NOMO-1 (cell line): ENCODE data around the gene SBF1.

Experiments
- DNase-seq, 2 experiments: peaks; one replicate each; lab custom pipeline; 2025; ENCODE audit not compliant: unreplicated experiment in 2 of 2; lab: John Stamatoyannopoulos, UW

SBF1 gene

GRCh38 chr22:50446708-50447575 is 27.9 kb downstream of the SBF1 start:
- DNase-seq: no peak

- DNase-seq: no peak
Measured at GRCh38 chr22:50445880-50446707, 28.7 kb downstream of the SBF1 start.

GRCh38 chr22:50445071-50445879 is 29.6 kb downstream of the SBF1 start:
- no peak for DNase-seq

- no peak for DNase-seq
Measured at GRCh38 chr22:50444663-50445062, 30.2 kb downstream of the SBF1 start.

GRCh38 chr22:50443801-50444625 is 30.8 kb downstream of the SBF1 start:
- no peak for DNase-seq

- no peak for DNase-seq
Measured at GRCh38 chr22:50443197-50443596, 31.6 kb downstream of the SBF1 start.

- no peak for DNase-seq
Measured at GRCh38 chr22:50441428-50441993, 33.3 kb downstream of the SBF1 start.

GRCh38 chr22:50440544-50441249 is 34.1 kb downstream of the SBF1 start:
- no peak for DNase-seq

- no peak for DNase-seq
Measured at GRCh38 chr22:50439871-50440331, 34.9 kb downstream of the SBF1 start.

GRCh38 chr22:50439314-50439870 is 35.4 kb downstream of the SBF1 start:
- DNase-seq: no peak

GRCh38 chr22:50438305-50439275 is 36.2 kb downstream of the SBF1 start:
- no peak for DNase-seq

GRCh38 chr22:50437511-50438304 is 37.1 kb downstream of the SBF1 start:
- no peak for DNase-seq

GRCh38 chr22:50436841-50437341 is 37.9 kb downstream of the SBF1 start:
- DNase-seq: no peak

GRCh38 chr22:50436015-50436830 is 38.6 kb downstream of the SBF1 start:
- no peak for DNase-seq

- no peak for DNase-seq
Measured at GRCh38 chr22:50435291-50436014, 39.4 kb downstream of the SBF1 start.
